Measurements from ENCODE around the gene EIF4G3. TPM values are rescaled to one million over a fixed set of nuclear protein-coding genes. Genes with fewer than 3 reads are reported as not detected.
A peak's percentile ranks its signal among the peaks of the same experiment; 100 is the strongest.
"Not testable (repeated sequence)": the region's sequence is repeated elsewhere in the genome, so short reads cannot be mapped to it uniquely, and the experiment has no call there.

EIF4G3 gene
- total RNA-seq, 1 experiment from 2014 or later: 42.0 TPM

DNA sequence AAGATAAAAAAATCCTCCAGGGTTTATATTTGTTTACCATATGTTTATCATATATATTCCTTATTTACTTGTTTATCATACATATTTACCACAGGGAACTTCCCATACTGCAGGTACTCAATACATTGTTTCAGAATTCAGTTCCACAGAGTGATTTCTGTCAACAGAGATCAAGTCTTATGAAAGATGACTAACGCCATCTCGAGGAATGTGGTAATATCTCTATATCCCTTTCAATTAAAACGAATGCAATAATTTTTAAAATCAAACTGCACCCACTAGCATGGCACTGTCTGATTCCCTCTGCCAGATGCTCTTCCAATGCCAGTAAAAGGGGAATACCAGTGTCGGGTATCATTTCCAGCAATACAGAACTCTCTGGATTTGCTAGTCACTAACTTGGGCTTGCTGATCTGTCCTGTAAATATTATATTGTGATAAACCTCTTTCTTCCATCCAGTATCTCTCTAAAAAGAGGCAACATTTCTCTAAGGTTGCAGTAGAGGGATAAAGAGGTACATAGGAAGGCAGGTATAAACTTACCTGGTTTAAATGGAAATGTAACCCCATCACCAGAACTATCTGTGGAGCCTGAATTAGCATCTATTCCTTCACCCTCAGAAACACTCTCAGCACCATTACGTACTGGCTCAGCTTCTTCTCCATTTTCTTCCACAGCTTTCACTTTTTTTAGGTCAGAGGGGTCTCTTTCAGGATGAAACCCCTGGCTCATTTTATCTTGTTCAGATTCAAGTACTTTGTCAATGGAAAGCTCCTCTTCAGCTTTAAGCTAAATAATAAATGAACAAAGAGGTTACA is 277.3 kb downstream of the EIF4G3 start:
- peak; percentile 7 for DNase-seq (ENCODE audit: extremely low read depth, low read depth)

DNA sequence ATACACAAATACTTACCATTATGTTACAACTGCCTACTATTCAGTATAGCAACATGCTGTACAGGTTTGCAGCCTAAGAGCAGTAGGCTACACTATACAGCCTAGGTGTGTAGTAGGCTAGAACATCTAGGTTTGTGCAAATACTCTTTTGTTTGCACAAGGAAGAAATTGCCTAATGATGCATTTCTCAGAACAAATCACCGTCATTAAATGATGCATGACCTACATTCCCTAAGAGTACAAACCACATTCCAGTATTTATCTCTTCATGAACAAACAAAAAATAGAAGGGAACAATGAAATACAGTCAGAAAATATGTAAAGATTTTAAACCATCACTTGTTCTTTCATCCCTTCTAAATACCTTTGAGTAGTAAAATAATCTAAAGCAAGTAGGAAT is 279.9 kb downstream of the EIF4G3 start:
- peak; percentile 30 for DNase-seq (ENCODE audit: extremely low read depth, low read depth)

GRCh38 chr1:20893931-20894330 is 282.8 kb downstream of the EIF4G3 start:
- no peak for DNase-seq (ENCODE audit: extremely low read depth, low read depth)

GRCh38 chr1:20891091-20891490 is 285.6 kb downstream of the EIF4G3 start:
- no peak for DNase-seq (ENCODE audit: extremely low read depth, low read depth)

GRCh38 chr1:20887246-20887645 is 289.5 kb downstream of the EIF4G3 start:
- DNase-seq (ENCODE audit: extremely low read depth, low read depth): no peak

DNA sequence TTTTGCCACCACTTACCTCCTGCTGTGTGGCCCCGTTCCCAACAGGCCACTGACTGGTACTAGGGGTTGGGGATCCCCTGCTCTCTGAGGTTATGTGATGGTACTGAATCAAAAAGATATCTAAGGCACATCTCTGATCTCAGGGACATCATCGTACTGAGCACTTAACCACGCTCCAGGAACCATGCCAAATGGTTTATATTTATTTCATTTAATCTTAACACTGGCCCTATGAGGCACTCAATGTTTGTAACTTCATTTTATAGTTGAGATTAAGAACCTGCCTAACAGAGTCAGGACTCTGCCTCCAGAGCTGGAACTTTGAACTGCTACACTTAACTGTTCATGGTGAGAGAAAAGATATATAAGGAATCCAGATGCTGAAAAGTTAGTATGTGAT is 291.6 kb downstream of the EIF4G3 start:
- no peak for DNase-seq (ENCODE audit: extremely low read depth, low read depth)

DNA sequence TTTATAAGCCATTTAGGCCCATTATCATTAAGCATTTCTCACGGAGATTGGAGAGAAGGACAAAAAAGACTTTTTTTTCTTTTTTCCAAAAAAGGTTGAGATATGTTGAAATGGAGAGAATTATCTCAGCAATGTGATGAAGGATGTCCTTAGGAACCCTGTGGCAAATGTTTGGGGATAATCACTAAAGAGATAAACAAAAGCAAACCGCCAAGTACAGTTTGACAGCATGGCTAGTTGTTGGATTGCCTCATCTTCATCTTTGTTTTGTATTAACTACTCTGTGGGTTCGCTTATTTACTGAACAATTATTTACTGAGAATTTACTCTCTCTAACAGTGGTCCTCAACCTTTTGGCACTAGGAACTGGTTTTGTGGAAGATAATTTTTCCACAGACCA is 292.2 kb downstream of the EIF4G3 start:
- DNase-seq (ENCODE audit: extremely low read depth, low read depth): no peak

DNA sequence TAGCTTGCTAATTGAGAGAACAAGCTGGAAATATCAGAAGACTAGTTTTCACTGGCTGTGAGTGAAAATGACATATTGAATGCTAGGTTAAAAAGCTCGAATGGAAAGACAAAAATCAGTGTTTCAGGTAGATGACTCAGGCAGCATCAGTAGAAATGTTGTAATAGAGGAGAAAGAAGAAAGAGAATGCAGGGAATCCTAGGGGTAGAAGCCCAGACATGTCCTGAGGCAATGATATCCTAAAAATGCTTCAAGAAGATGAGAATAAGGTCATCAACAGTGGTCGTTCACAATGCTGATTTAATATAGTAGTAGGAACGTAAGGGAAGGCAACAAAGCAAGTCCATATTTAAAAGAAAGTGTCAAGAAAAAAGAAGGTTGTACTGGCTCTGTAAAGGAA is 292.9 kb downstream of the EIF4G3 start:
- DNase-seq (ENCODE audit: extremely low read depth, low read depth): no peak

- no peak for DNase-seq (ENCODE audit: extremely low read depth, low read depth)
These were observed 293.9 kb downstream of the EIF4G3 start for GRCh38 chr1:20882837-20883236.

- DNase-seq (ENCODE audit: extremely low read depth, low read depth): no peak
These were observed 297.9 kb downstream of the EIF4G3 start for GRCh38 chr1:20878799-20879198.

DNA sequence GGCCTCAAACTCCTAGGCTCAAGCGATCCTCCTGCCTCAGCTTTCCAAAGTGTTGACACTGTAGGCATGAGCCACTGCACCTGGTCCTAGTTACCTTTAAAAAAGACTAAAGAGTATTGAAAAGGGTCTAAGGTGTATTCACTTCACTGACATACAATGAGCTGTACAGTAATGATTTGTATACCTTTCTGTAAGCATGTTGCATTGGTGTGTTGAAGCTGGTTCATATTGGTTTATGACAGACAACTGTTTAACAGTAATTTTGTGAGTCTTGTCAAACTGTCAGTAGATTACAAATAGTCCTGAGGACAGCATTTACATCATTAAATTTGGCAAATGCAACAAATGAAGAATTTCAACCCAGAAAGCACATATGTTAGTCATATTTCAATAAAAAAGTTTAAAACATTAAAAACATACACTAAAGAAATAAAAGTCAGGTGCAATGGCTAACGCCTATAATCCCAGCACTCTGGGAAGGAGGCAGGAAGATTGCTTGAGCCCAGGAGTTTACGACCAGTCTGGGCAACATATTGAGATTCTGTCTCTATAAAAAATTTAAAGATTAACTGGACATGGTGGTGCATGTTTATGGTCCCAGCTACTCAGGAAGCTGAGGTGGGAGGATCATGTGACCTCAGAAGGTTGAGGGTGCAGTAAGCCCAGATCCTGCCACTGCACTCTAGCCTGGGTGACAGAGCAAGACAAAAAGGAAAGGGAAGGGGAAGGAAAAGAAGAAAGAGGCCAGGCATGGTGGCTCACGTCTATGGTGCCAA is 301.3 kb downstream of the EIF4G3 start:
- no peak for DNase-seq (ENCODE audit: extremely low read depth, low read depth)

- DNase-seq (ENCODE audit: extremely low read depth, low read depth): no peak
These were observed 303.4 kb downstream of the EIF4G3 start for GRCh38 chr1:20873311-20873710.

GRCh38 chr1:20871419-20871818 is 305.3 kb downstream of the EIF4G3 start:
- DNase-seq (ENCODE audit: extremely low read depth, low read depth): no peak

- DNase-seq (ENCODE audit: extremely low read depth, low read depth): no peak
These were observed 306.0 kb downstream of the EIF4G3 start for GRCh38 chr1:20870718-20871117.

GRCh38 chr1:20868263-20868662 is 308.4 kb downstream of the EIF4G3 start:
- no peak for DNase-seq (ENCODE audit: extremely low read depth, low read depth)

GRCh38 chr1:20867847-20868246 is 308.9 kb downstream of the EIF4G3 start:
- DNase-seq (ENCODE audit: extremely low read depth, low read depth): no peak

- DNase-seq (ENCODE audit: extremely low read depth, low read depth): no peak
These were observed 309.6 kb downstream of the EIF4G3 start for GRCh38 chr1:20867062-20867461.

GRCh38 chr1:20865001-20865400 is 311.7 kb downstream of the EIF4G3 start:
- DNase-seq (ENCODE audit: extremely low read depth, low read depth): no peak

GRCh38 chr1:20854529-20854928 is 322.2 kb downstream of the EIF4G3 start:
- DNase-seq (ENCODE audit: extremely low read depth, low read depth): no peak

DNA sequence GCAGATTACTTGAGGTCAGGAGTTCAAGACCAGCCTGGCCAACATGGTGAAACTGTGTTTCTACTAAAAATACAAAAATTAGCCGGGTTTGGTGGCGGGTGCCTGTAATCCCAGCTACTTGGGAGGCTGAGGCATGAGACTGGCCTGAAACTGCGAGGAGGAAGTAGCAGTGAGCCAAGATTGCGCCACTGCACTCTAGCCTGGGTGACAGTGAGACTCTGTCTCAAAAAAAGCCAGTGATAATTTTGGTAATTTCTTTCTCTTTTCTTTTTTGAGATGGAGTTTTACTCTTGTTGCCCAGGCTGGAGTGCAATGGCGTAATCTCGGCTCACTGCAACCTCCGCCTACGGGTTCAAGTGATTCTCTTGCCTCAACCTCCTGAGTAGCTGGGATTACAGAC is 324.9 kb downstream of the EIF4G3 start:
- not testable (repeated sequence) for DNase-seq (ENCODE audit: extremely low read depth, low read depth)

DNA sequence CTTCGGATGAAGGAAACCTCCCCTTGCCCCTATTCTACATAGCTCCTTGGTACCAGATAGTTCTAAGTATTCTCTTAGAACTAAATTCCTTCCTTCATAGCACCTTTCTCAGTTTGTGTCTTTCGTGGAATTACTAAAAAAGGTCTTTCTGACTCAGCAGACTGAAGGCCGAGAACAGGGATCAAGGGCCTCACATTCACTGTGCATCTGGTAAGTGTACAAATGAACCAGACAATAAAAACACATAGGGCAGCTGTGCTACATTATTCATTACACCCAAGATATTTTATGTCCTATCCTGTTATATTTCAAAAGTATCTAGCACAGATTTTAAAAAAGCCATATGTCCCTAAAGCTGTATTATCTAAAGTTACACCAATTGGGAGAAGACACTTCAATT is 326.7 kb downstream of the EIF4G3 start:
- DNase-seq (ENCODE audit: extremely low read depth, low read depth): no peak

- DNase-seq (ENCODE audit: extremely low read depth, low read depth): no peak
These were observed 327.6 kb downstream of the EIF4G3 start for GRCh38 chr1:20849100-20849499.

Measured in NCI-H460 (cell line).